ENCODE data around the gene COL4A4. TPM values are rescaled to one million over a fixed set of nuclear protein-coding genes. Genes with fewer than 3 reads are reported as not detected.

Gene COL4A4
- total RNA-seq, 1 donor from 2014 or later: 2.5 TPM

Small RNAs within 50 kb of the gene (small RNA-seq; reads per million reads assigned to genes)
- not detected for gene RF00554

Other genes starting within 250 kb of the COL4A4 start
- gene COL4A3, start 419 bp upstream of the COL4A4 start, total RNA-seq: 1.5 TPM
- 109 TPM for gene MFF, start 161.0 kb upstream of the COL4A4 start, total RNA-seq
- gene TM4SF20, start 215.1 kb upstream of the COL4A4 start, total RNA-seq: not detected
- gene SCYGR1, start 223.7 kb upstream of the COL4A4 start, total RNA-seq: not detected

All from vagina (tissue), 1 donor.